Embryonic facial prominence (tissue), 1 donor: ENCODE data around the gene KCND3.

Source experiments
- DNase-seq: peaks from one replicate; pipeline ENCODE4 v3.0.0-alpha.2; 2016; ENCODE audit errors: extremely low spot score

KCND3 gene

GRCh38 chr1:111988743-111989453 is 570 bp downstream of the KCND3 start:
- no peak for DNase-seq

DNA sequence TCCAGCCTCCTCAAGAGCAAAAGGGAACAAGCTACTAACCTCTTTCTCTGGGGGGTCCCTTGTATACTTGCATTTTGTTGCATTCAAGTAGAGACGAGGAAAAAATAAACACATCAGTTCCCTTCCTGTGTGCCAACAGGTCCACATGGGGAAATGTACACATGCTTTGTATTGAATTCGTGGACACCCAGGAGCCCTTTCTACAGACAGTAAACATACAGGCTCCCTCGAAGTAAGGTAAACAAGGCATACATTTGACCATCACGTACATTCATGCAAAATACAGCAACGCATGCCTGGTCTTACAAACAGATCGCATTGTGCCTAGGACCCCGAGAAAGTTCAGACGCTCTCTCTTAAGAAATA is 1.1 kb downstream of the KCND3 start:
- DNase-seq: no peak

- no peak for DNase-seq
Measured at GRCh38 chr1:111987502-111987901, 2.0 kb downstream of the KCND3 start.

GRCh38 chr1:111983500-111983899 is 6.0 kb downstream of the KCND3 start:
- no peak for DNase-seq

DNA sequence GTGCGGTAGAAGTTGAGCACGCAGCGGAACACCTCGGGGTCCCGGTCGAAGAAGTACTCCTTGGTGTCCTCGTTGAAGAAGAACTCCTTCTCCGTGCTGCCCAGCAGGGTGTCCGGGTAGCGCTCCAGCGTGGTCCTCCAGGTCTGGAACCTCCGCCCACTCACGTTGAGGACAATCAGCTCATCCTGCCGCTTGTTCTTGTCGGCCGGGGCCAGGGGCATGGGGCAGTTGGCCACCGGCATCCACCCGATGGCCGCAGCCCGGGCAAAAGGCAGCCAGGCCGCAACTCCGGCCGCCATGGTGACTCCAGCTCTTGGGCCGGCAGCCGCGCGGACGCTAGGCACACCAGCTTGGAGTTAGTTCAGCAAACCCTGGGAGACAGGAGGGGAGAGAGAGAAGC is 7.0 kb downstream of the KCND3 start:
- no peak for DNase-seq

- DNase-seq: no peak
Measured at GRCh38 chr1:111981871-111982270, 7.6 kb downstream of the KCND3 start.

GRCh38 chr1:111981090-111981489 is 8.4 kb downstream of the KCND3 start:
- DNase-seq: no peak

DNA sequence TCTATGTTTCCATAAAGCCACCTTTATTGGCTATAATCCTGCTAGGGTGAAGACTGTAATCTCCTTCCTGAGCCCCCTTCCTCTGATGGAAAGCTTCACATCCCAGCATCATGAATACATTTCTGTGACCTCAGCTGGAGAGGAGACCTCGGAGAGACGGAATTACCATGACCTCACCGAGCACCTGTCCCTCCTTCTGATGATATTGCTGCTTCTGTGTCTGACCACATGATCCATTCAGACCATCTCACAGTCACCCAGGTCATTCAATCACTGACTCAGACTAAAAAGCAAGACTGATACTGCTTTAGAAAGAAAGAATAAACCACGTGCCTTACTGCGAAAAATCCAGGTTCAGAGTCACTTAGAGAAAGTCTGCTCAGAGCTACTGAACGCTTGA is 8.8 kb downstream of the KCND3 start:
- no peak for DNase-seq

- no peak for DNase-seq
Measured at GRCh38 chr1:111978695-111979094, 10.8 kb downstream of the KCND3 start.

GRCh38 chr1:111977378-111977777 is 12.1 kb downstream of the KCND3 start:
- DNase-seq: no peak

DNA sequence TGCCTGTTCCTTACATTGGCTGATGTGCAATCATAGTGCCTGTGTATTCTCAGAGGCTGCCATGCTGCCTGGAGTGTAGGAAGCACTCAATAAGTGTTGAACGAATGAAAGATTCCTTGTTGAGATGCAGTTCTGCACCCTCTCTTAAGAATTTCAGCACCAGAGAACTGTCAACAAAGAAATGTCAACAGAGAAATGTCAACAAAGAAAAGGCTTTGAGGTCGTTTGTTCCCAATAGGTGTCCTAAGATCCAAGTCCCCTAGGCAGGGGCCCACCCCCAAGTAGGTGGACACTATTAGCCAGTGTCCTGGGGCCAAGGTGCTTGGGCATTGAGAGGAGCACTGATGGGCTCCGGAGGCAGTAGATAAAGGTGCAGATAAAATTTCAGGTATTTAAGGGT is 12.6 kb downstream of the KCND3 start:
- no peak for DNase-seq

GRCh38 chr1:111976332-111976731 is 13.1 kb downstream of the KCND3 start:
- no peak for DNase-seq

DNA sequence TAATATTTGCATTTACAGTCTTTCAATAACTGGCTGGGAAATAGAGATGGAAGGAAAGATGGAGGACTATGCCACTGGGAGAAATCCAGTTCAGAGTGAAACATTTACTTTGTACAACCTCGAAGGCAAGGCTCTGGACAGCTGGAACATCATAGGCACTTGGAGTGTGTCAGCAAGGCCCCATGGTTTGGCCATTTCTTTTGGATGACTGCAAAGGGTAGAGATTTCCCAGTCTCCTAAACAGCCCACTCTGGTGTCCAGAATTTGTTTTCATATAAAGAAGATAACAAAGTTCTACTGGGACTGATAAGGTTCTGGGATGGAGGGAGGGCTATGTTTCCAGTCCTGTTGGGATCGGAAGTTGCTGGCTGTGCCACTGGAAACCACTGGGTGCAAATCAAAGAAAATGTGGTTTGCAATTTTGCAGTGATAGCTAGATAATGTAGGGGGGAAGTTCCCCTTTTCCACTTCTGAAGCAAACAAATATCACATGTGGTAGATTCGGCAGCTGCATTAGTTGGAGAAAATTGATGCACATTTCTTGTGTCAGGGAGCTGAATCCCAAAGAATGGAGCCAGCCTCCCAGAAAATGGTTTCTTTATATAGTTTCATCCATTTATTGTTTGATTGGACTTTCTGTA is 16.2 kb downstream of the KCND3 start:
- DNase-seq: no peak

GRCh38 chr1:111971396-111971795 is 18.1 kb downstream of the KCND3 start:
- no peak for DNase-seq

DNA sequence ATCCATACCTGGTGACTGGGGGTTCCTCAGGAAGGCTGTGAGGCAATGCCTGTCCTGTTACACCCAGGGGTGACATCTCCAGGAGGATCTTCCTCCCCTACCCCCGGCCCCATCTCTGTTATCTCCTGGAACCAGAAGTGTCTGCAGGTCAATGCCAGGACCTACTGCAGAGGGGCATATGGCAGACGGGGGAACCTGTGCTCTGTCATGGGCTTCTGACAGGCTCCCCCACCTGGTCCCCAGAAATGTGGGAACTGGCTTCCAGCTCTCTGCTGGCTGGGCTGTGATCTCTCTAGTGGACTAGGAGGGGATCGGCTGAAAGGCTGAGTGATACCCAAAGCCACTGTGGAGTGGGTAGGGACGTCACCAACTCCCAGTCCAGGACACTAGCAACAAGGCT is 21.0 kb downstream of the KCND3 start:
- no peak for DNase-seq

GRCh38 chr1:111967886-111968285 is 21.6 kb downstream of the KCND3 start:
- DNase-seq: no peak

DNA sequence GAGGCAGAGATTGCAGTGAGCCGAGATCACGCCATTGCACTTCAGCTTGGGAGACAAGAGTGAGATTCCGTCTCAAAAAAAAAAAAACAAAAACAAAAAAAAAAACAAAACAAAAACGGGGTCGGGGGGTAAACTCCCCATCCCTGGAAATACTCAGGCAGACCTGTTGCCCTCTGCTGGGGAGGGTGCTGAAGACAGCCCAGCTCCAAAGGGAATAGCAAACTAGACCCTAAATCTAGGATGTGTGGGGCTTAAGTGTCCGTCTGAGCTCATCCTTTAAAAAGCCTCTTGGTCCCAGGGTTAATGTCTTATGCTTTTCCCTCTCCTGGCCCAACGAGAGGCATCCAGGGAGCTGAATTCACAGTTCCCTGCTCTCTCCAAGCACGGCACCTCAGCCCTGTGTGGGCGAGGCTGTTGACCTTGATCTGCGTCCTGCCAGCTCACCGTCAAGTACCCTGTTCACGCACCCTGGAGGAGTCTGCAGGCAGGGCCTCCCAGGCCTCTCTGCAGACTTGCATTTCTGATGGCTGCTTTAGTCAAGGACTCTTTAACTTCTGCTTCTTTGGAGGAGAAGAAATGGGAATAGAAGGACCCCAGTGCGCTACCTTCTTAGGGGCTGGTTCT is 22.3 kb downstream of the KCND3 start:
- DNase-seq: no peak

GRCh38 chr1:111965781-111966443 is 23.6 kb downstream of the KCND3 start:
- no peak for DNase-seq

DNA sequence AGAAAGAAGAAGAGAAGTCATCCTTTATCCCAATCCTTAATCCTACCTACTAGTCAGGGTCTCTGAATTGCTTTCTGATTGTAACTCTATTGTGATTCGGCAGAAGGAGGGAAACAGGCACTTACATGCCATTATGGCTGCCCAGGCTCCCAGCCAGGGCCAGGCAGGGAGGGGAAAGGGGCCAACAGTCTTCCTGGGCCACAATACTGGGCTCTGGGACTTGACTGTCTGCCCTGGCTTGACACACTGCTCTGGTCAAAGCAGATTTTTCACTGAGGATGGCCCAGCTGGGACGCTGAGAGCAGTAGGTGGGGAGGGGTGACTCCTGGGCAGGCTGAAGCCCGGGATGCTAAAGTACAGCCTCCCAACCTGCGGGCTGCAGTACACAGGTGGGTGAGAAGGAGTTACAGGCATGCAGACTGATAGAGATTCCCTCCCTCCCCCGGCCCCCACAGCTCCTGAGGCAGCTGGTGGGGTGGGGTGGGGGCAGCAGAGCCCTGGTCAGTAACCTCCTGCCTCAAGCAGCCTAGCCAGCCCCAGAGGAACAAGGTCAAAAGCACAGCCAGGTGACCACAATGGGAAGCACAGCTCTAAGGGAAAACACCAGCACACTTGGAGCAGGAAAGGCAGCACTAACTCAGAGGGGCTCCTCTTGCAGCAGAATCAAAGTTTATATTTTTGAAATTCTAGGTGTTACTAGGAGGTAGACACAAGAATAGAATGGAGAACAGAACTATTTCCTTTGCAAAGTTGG is 25.3 kb downstream of the KCND3 start:
- no peak for DNase-seq

- DNase-seq: no peak
Measured at GRCh38 chr1:111961773-111962565, 27.5 kb downstream of the KCND3 start.

DNA sequence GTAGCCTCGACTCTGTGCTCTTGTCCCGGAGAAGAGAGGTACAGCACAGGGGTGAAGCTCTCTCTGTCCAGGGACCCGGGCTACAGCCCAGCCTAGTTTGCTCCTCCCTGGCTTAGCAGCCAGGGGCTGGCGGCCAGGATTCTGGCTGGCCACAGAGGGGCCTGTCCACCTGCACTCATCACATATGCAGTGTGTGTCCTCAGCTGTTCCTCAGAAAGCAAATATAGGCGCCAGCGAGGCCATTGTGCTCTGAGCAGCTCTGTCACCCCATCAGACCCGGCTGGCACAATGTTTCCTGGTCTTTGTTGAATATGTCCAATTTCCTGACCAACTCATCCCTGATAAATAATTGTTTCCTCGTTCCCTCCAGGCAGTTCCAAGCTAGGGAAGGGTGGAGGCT is 28.5 kb downstream of the KCND3 start:
- DNase-seq: no peak
